ENCODE results near the gene PDE9A.

DNA sequence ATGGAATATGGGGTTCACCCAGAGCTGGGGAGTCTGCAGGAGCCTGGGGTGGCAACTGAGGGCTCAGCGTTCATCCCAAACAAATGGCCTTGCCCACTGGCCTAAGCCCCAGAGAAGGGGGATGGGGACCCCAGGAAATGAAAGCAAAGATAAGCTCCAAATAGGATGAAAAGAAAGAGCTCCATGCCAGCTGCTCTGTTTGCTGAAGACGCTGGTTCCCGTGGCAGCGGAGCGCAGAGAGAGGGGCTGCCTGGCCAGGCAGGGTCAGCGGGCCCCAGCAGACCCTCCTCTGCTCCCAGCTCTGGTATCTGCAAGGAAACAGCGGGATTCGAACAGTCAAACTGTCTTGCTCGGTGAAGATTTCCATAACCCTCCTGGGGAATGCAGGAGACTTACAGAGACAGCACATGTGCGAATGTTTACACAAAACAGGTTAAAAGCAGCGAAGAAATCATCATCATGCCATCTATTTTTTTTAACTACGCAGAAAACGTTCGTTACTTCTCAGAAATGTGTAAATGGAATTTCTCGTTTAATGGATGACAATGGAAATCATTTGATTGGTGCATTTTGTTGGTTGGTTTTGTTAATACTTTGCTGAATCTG, 94.4 kb downstream of the PDE9A start:
- TF ChIP-seq CREB1 (IDR thresholded peaks at IDR 0.05; ENCODE audit: low read depth) = no peak
- no peak for TF ChIP-seq RAD21 (IDR thresholded peaks at IDR 0.05; ENCODE audit: low read depth)
- no peak for TF ChIP-seq YY1 (IDR thresholded peaks at IDR 0.05; ENCODE audit: low read depth)
- TF ChIP-seq FOXM1 (IDR thresholded peaks at IDR 0.05; ENCODE audit: borderline replicate concordance, low read depth) = no peak
- TF ChIP-seq EGR1 (IDR thresholded peaks at IDR 0.05) = no peak
- TF ChIP-seq TCF12 (IDR thresholded peaks at IDR 0.05; ENCODE audit: low read depth) = no peak
- TF ChIP-seq, protein P1, sequence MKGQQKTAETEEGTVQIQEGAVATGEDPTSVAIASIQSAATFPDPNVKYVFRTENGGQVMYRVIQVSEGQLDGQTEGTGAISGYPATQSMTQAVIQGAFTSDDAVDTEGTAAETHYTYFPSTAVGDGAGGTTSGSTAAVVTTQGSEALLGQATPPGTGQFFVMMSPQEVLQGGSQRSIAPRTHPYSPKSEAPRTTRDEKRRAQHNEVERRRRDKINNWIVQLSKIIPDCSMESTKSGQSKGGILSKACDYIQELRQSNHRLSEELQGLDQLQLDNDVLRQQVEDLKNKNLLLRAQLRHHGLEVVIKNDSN (IDR thresholded peaks at IDR 0.05) = no peak
- no peak for TF ChIP-seq NFIC (IDR thresholded peaks at IDR 0.05)

Measured in Ishikawa (cell line).